Mesenteric fat pad (tissue), 1 donor: ENCODE results near the gene ARHGDIA. TPM values are rescaled to one million over a fixed set of nuclear protein-coding genes. Genes with fewer than 3 reads are reported as not detected.
A peak's percentile ranks its signal among the peaks of the same experiment; 100 is the strongest.

Experiments
- DNase-seq: peaks from one replicate; pipeline ENCODE4 v3.0.0-alpha.2; 2020; ENCODE audit warnings: low spot score
- total RNA-seq: library from RNA; stranded (reverse); fragmentation: NEBNext Ultra II Directional; extraction: Animal tissue kit (Norgen Biotek cat#: 25700); gene quantifications from one replicate; pipeline ENCODE4 v1.2.1, GENCODE V29; 2021
- donor health status: DM: yes; HTN: yes; CAD: no.

Gene ARHGDIA
- total RNA-seq, 1 donor from 2014 or later, result 521 TPM

DNA sequence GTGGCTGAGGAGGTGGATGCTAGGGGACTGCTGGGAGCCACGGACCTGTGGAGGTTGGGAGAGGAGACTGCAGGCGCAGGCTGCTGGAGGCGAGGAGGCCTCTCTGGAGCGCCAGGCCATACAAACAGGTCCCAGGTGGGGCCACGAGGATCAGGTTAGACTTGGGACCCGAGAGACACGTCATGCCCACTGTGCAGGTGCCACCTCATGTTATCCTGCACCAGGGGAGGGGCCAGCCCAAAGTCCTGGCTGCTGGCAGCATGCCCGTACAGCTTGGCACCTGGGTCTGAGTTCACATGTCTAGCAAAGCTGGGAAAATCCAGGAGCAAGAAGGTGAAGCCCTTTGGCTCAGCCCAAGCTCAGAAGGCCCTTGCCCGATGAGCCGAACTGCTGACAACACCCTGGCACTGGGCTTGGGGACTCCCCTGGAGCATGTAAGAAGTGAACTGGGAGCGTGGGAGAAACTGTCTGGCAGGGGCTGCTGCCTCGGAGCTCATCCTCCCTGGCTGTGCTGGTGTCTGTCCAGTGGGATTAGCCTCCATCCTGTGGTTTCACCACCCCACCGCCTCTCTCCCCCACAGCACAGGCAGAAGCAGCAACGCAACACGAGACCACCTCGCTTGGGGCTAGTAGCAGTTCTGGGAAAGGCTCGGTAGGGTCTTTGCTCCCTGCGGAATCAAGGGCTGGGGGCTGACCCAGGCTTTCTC, 5.3 kb downstream of the ARHGDIA start:
- no peak for DNase-seq

DNA sequence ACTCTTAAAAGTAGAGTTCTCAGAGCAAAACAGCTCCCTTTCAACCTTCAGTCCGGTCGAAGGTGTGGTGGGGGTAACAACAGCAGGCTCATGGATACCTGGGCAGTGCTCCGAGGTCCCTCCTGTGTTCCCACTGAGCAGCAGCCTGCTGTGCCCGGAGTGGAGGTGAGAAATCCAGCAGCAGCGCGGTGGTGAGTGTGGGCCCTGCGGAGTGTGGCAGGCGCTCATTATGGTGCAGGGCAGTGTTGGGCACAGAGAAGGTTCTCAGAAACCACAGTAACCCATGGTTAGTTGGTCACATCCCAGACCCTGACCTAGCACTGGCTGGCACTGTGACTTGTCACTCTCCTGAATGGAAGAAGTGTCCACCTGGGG, 5.8 kb downstream of the ARHGDIA start:
- no peak for DNase-seq

DNA sequence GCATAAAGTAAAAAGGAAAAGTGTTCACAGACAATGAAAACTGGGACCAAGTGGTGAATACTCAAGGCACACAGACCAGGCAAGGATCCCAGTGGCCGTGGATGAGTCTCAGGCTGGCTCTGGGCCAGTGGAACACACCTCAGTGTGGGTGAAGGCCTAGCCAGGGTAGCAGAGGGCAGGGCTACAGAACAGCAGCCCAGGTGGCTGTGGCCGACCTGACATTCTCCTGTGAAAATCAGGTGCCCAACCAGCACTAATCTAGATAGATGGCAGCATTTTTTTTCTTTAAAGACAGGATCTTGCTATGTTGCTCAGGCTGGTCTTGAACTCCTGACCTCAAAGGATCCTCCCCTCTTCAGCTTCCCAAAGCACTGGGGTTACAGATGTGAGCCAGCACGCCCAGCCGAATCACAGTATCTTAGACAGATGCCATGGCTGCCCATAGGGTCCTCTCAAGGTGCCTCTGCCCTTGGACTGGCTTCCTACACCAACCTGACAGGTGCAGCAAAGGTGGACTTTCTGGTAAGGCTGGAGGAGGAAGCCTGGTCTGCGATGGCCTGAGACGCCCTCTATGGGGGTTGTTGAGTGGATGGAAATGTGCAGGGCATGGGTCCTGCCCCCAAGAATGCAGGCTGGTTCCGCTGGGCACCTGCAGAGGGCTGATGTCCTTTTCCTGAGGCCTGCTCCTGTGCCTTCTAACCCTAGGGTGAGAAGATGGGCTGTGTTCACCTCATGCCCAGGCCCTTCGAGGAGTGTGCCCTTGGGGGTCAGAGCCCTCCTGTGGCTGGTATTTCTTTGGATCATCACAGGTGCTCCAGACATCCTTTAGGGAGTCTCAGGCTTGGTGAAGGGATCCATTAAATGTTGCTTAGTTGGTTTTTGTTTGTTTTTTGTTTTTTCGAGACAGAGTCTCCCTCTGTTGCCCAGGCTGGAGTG, 7.0 kb downstream of the ARHGDIA start:
- DNase-seq, result no peak

DNA sequence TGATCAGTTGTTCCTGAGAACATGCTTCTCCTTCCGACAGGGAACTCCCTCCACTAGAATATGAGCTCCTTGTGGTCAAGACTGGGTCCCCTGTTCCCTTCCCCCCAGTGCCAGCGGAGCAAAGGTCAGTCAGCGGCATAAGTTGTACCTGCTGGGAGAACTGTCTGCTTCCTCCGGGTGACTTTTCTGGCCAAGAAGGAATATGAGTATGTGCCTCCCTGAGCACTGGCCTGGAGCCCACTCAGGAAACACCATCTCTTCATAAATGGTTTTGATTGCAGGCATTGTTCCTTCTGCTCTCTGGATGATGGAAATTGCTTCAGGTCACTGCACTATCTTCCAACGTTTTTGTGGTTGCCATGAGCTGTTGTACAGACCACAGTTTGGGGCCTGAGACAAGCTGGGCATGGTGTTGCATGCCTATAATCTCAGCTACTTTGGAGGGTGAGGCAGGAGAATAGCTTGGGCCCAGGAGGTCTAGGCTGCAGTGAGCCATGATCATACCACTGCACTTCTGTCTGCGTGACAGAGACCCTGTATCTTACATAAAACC, 7.9 kb downstream of the ARHGDIA start:
- DNase-seq, result no peak

DNA sequence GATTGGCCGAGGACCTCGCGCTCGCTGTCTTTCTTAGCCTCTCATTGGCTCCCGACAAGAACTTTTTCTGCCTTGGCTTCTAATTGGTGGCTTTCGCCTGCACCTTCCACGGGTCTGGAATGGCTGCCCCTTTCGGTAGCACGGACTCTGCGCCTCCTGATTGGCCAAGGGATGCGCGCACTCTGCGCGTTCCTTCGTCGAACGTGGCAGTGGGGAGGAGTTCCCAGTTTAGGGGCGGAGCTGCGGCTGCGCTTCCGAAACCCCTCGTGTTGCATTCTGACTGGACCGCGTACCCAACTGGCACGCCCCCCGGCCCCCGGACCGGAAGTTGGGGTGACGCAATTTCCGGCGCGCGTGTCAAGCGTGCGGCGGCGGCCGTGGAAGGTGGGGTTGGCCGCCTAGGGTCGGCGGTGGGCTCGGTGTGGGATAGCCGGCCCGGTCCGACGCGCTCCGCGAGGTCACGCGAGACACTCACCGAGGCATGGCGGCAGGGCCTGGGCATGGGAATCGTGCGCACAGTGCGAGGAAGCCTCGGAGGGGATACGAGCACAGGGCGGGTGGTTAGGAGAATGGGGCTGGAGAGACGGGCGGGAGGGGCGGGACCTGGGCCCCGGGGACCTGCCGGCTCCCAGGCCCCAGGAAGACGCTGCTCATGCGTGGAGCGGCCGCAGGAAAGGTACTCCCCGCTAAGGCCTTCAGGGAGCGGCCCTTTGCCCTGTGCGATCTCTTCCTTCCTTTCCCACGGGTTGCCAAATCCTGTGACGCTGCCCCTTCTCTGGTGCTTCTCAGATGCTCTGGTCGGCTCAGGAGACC, 10.2 kb downstream of the ARHGDIA start:
- DNase-seq, result peak; percentile 100

DNA sequence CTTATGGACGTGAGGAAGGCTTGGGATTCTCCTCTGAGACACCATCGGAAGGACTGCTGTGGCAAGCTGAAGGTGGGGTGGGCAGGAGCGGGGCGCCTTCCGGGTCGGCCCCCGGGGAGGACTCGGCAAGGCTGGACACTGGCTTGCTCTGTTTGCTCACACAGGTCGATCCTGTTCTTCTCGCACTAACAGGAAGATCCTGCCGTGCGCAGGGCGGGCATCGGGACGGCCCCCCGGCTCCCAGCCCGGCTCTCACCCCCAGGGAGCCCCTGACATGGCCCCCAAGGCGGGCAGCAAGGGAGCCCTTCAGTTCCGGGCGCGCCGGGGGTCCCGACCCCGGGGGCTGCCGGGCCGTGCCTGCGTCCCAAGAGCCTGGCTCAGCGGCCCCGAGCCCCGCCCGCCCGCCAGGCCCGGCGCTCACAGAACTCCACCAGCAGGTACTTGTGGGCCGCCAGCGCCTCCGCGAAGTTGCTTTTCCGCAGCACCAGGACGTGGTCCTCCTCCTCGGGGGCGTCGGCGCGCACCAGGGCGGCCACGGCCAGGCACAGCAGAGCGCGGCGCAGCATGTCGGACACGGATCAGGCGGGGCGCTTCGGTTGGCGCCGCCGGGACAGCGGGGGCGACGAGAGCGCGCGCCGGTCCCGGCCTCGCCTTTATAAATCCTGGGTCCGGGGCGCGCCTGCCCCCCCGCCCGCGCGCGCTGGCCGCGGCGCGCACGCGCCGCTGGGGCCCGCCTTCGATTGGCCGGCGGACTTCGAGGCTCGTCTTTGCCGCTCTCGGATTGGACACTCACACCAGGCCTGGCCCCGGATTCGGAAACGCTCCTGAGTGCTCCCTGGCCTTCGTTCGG, 11.0 kb downstream of the ARHGDIA start, which contains the start of gene P4HB:
Gene P4HB (minus strand): TSS at position 630 of the 850 bp plus-strand sequence. CDS start 64 bp downstream, at position 566.
- peak; percentile 99 for DNase-seq

DNA sequence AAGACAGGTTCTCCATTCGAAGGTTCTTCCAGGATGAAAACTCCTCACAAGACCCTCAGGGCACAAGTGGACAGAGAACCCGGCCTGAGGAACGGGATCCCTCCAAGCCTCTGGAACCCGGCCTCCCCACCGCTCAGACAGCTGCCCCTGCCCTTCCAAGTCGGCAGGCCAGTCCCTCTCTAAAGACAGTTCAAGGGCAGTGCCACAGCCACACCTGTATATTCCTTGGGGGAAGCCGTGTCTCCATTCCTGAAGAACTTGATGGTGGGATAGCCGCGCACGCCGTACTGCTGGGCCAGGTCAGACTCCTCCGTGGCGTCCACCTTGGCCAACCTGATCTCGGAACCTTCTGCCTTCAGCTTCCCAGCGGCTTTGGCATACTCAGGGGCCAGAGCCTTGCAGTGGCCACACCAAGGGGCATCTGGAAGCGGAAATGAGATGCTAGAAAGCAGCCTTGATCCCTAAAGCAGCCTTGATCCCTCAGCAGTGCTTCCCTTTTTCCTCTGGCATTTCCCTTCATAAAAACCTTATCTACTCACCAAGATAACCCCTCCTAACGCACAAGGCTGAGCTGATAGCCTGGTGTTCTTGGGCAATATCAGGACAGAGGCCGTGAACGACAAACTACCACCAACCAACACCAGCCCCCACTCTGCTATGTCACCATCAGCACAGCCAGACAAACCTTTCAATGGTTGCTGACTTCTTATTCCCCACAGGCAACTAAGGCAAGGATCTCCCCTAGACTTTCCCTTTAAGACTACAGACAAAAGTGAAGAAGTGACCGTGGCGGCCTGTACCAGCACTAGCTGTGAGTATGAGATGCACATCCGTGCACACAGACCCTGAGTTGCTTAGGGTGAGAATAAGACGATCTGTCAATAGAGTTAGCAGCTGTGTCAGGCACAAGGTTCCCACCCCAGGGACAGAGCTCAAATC, 11.9 kb downstream of the ARHGDIA start:
- DNase-seq, result no peak

DNA sequence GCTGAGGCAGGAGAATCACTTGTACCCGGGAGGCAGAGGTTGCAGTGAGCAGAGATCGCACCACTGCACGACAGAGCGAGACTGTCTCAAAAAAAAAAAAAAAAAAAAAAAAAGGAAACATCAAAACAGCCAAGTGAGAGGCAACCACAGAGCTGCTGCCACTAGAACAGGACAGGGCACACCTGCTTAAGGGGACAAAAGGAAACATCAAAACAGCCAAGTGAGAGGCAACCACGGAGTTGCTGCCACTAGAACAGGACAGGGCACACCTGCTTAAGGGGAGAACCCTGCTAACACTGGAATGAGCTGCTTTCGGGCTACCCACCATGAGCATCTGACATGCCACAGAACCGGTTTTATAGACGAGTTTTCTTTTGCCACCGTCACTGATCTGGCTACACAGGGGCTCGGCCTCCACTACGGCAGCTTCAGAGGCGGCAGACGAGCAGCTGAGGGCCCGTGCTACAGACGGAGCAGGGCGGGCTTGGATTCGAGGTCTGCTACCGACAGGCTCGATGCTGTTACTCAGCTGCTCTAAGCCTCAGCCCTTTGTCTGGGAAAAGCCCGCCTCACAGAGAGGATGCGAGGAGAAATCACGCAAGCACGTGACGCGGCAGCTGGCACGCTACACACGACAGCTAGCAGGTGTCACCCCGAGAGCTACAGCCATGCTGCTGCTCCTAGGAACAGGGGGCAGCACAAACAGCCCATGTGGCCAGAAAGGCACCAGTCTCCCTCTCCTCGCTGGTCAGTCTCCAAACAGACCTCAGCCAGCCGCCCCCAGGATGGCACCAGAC, 12.8 kb downstream of the ARHGDIA start:
- DNase-seq, result no peak

DNA sequence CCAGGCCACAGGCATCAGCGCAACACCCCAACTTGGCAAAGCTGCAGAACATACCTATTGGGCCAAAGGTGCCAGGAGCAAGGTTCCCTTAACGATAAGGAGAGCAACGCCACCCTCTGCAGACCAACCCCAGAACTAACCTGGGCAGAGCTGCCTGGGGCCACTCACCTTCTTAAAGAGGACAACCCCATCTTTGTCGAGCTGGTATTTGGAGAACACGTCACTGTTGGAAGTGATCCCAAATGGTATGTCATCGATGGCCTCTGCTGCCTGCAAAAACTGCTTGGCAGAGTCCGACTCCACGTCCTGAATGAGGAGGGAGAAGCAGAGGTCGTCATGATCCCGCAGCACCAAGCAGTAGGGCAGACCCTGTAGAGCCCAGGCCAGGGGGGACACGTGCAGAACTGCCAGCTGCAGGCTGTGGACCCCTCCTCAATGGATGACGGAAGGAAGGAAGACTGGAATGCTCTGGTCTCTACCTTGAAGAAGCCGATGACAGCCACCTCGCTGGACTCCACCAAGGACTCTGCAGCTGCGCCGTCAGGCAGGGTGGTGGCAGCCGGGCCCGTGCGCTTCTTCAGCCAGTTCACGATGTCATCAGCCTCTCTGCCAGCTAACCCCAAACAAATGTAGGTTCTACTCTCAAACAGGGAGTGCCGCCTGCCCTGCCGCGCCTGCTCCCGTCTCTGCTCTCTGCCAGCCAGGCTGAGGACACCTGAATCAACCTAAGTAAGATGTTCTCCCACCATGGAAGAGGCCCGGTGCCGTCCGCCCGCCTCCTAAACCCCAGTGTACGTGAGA, 16.0 kb downstream of the ARHGDIA start:
- DNase-seq, result no peak

DNA sequence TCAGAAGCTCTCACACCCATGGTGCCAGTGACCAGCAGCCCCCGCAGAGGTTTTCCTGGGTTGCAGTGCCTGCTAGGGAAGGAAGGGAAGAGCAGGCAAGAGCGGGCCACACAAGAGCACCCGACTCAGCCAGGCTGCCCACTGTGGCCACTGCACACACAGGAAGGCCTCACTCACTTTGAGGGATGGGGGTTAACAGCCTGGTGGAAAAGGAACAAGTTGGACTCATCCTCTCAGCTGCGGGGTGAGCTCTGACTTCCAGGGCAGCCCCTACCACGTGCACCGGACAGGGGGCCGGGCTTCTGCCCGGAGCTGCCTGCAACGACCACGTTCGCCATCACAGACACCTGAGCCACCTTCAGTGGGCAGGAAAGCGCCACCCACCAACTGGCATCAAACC, 18.9 kb downstream of the ARHGDIA start:
- no peak for DNase-seq

DNA sequence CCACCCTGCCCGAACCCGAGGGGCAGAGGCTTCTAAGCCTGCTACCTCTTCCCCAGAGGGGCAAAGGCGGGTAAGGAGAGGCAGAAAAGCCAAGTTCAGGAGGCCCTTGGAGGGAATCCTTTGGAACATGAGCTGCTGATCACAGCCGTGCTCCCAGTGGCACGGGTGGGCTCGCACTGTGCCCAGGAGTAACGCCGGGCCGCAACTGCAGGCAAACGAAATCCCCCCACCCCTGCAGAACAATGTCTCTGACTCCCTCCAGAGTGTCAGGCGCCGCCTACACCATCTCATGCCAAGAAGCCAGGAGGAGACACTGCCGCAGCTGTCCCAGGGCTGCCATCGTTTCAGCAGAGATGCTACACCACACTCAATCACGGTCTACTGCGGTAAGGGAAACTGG, 19.7 kb downstream of the ARHGDIA start:
- DNase-seq, result no peak

DNA sequence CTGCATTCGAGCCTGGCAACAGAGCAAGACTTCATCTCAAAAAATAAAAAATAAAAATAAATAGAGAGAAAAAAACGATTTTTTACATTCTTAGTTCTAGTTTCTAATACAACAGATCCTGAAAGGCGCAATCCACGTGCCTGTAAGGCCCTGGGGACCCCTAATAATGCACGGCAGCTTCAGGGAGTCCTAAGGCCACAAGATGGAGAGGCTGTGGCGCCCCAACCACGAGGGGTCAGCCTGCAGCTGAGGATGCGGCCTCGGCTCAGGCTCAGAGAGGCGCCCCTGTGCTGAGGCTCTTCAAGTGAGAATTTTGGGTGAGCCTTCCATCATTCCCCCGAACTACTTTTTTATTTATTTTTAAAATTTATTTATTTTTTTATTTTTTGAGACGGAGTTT, 21.7 kb downstream of the ARHGDIA start:
- DNase-seq, result no peak

DNA sequence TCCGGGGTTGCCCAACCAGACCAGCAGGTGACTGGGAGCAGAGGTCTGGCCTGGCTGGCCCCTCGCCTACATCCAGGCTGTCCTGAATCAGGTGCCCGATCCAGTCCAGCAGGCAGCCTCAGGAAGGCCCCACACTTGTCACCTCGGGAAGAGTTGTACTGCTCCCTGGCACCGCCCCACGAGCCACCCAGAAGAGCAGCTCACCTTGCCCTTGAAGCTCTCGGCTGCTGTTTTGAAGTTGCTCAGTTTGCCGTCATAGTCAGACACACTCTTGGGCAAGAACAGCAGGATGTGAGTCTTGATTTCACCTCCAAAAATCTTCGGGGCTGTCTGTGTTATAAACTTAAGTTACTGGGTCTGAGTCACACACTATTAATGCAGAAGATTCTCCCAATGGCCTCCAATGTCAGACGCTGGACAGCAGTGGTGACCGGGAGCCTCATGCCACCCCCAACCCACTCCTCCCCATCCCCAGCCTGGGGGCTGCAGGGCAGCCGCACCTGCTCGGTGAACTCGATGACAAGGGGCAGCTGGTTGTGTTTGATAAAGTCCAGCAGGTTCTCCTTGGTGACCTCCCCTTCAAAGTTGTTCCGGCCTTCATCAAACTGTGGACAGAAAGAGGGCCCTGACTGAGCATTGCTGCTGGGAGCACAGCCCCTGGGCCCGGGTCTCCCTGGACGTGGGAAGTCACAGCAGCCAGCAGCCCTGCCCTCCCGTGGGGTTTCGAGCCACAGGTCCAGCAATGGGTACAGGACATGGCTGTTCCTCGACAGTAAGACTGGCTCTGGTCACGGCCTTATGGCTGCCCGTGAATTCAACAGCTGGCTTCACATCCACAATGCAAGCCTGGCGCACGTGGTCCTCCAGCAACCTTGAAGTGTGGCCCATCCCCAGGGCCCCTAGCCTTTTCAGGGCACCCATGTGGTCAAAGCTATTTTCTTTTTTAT, 24.1 kb downstream of the ARHGDIA start:
- DNase-seq, result no peak

DNA sequence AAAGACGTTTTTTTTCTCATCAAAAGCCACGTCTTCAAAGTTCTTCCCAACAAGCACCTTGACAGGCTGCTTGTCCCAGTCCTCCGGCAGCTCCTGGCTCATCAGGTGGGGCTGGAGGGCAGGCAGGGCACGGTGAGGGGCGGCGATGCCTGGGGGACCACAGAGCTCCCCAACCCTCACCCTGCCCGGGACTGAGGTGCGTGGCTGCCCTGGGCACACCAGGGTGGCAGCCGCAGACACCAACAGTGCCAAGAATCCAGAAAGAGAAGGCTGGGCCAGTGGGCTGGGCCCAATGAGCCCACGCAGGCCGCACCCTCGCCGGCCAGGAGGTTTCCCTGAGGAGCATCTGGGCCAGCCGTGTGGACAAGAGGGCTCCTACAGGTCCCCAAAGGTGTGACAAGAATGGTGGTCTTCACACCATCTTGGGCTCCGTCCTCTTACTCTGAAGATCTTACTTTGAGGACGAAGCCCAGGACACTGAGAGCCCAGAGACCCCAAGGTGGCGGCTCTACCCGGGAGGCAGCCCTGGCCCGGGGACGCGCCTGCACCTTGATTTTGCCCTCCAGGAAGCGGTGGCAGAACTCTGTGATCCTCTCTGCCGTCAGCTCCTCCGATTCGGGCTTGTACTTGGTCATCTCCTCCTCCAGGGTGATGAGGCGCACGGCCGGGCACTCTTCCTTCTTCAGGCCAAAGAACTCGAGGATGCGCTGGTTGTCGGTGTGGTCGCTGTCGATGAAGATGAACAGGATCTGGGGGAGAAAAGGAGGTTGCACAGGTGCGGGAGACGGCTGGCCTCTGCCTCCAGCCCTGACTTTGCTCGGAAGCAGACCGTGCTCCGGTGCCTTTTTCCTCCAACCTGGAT, 25.0 kb downstream of the ARHGDIA start:
- peak; percentile 88 for DNase-seq

DNA sequence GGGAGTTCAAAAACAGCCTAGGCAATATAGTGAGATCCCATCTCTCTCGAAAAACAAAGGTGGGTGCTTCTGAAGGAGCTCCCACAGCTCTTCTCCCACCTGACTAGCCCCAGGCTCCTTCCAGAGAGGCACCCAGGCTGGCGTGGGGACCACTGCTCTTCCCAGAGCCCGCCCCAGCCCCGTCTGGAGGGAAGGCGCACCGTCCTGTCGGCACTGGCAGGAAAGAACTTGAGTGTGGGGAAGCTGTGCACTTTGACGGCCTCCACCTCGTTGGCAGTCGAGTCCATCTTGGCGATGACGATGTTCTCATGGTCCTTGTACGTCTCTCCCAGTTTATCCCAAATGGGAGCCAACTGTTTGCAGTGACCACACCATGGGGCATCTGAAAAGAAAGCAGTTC, 25.8 kb downstream of the ARHGDIA start:
- peak; percentile 86 for DNase-seq
